Activated CD4-positive, CD25-positive, alpha-beta regulatory T cell treated with anti-CD3 and anti-CD28 coated beads, Interleukin-2, amount 50 U/mL, for 16 hours (primary cell): ENCODE measurements around the gene AP3B1.

Experiments
- DNase-seq: peaks from one replicate; pipeline ENCODE4 v3.0.0-alpha.2; 2020; ENCODE audit warnings: low read depth, low spot score

The AP3B1 gene

GRCh38 chr5:78294248-78295034, at the start of gene AP3B1:
AP3B1 (minus strand) TSS chr5:78294698; CDS start chr5:78294579, 119 bp downstream.
- peak; percentile 95 for DNase-seq

DNA sequence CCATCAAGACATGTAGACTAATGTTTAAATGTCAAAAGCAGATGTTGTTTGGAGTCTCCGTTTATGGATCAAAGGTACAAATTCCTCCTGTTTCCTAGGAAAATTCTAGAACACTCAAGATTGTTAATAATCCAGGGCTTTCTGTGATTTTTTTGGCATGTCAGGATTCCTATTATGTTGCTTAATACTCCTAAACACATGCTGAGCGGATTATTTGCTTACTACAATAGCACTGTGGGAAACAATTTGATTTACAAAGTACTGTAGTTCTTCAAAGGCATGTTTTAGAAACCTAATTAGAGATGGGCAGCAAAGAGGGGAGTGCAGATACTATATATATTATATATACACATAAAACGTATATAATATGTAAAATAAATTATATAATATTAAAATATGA, 46.9 kb upstream of the AP3B1 start:
- DNase-seq: no peak

DNA sequence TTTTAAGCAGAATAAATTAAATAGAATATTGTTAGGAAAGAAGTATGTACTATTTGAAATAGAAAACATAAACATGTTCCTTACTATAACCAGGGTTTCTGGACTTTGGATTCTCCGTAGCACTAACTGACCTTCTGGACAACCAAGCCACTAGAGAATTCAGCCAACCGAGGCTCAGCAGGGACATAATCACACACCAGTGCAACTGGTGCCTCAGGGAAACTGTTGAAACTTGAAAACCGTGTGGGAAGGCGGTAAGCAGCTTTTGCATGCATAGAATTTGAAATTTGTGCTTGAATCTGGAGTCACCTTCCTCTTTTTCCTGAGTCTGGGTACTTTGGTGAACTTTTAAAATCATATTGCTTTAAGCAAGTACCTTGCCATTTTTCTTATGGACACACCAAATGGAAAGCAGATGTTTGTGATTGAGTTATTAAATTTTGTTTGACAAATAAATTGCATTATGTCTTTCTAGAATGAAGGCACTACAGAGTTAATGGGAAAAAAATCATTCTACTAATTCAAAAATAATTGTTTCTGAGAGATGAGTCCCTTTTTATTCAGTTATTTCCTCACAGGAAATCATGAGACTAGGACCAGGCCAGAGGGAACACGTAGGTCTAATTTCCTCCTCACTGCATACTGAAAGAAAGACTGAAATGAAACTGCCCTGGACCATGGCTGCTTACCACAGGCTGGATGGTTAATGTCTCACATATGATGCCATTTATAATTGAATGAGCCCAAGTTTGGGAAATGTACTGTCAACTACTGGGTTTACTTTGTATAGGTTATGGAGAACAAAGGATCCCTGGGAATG, 45.3 kb upstream of the AP3B1 start:
- no peak for DNase-seq

GRCh38 chr5:78336698-78337097, 42.2 kb upstream of the AP3B1 start:
- DNase-seq: no peak

DNA sequence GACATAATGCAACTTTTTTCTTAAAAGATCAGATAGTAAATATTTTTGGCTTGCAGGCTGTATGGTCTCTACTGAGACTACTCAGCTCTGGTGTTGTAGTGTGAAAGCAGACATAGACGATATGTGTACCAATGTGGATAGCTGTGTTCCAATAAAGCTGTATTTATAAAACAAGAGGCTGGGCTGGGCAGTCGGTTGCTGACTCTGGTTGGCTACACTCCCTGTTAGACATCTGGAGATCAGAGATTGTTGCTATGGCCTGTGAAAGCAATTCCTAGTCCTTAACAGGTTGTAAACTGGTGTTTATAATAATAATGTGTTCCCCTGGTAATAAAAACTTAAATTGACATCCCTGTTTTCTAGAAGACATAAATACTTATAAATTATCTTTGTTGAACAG, 41.5 kb upstream of the AP3B1 start:
- DNase-seq: no peak

DNA sequence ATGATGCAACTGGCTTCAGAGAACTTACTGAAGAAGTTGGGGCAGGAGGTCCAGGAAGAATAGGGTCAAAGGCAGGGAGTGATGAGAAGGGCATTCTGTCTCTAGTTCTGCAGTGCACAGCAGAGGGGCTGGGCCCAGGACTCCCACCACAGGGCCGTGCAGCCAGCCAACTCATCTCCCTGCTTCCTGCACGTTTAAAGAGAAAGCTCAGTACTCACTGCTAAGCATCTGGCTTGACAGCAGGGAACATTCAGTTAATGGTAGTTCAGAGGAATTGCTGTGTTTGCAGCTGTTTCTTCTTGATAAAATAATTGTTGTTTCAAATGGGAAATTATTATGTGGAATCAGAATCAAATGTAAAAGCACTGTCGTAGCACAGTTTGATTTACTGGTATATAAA, 40.3 kb upstream of the AP3B1 start:
- no peak for DNase-seq

- no peak for DNase-seq
These were observed 37.1 kb upstream of the AP3B1 start for GRCh38 chr5:78331523-78332080.

DNA sequence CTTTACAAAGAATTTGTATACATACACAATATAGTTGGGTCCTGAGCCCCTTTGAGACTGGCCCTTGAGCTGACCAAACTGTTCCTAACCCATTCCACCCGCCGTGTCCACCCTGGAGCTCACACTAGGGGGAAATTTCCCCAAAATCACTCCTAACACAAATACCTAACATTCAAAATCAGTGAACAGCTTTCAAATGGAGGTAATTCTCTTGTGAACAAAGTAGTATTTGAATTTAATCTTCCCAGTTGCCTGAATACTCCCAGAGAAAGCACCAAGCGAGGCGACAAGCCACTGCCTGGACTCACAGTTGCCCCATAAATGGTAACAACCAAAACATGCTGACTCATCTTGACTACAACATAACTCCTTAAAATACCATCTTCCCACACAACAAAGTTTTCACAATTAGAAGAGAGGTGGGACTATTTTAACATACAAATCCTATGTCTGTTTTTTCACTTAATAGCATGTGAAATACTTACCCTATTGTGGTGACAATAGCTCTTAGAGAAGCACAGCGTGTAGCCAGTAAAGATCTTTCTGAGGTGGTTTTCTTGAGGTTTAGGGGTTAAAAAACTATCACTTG, 34.2 kb upstream of the AP3B1 start:
- no peak for DNase-seq

DNA sequence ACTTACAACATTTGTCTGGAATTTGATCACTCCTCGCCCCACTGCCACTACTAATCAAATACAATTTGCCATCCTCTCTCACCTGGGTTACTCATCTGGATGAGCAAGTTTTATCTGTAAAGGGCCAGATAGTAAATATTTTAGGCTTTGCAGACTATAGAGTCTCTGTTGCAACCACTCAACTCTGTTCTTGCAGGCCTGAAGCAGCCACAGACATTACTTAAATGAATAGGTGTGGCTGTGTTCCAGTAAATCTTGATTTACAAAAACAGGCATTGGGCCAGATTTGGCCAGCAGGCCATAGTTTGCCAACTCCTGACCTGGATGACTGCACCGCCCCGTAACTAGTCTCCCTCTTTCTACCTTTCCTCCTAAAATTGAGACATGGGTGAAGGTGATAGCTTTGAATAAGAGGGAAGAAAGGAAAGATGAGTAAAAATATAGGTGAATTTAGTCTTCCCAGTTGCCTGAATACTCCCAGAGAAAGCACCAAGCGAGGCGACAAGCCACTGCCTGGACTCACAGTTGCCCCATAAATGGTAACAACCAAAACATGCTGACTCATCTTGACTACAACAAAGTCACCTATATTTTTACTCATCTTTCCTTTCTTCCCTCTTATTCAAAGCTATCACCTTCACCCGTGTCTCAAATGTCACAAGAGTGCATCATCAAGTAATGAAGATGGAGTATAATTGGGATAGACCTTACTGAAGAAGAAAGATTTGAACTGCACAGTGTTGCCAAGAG, 33.4 kb upstream of the AP3B1 start:
- DNase-seq: no peak

- no peak for DNase-seq
These were observed 32.4 kb upstream of the AP3B1 start for GRCh38 chr5:78326930-78327329.

DNA sequence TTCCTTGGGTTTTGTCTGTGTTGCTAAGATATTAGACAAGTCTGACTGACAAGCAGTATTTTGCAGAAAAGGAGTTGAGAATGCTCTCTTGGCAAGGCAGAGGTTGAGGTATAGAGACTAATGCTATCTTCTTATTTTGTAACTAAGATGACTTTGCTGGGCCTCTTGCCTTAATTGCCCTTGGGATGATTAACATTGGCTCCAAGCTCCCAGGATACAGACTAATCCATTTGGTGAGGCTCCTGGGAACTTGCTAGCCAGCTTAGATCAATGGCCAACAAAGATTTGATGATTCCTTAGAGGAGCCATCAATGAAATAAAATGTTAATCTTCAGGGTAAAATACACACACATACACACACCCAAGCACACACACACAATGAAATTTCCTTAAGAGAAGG, 28.7 kb upstream of the AP3B1 start:
- no peak for DNase-seq

DNA sequence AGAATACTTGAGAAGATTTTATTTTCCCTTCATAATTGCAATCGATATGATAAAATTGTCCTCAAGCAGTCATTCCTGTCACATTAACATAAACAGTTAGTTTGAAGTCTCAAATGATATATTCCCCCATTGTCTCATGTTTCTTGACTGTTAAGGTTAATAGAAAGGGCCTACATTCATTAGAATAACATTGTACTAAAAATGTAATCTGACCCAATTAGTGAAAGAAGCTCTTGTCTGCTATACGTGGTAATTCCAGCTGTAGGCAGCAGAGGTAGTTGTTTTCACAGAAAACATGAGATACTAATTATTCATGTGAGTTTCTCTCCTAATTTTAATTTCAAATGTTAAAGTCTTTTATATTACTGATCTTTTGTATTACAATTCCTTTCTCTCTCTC, 25.9 kb upstream of the AP3B1 start:
- DNase-seq: no peak

- no peak for DNase-seq
These were observed 23.8 kb upstream of the AP3B1 start for GRCh38 chr5:78318337-78318736.

DNA sequence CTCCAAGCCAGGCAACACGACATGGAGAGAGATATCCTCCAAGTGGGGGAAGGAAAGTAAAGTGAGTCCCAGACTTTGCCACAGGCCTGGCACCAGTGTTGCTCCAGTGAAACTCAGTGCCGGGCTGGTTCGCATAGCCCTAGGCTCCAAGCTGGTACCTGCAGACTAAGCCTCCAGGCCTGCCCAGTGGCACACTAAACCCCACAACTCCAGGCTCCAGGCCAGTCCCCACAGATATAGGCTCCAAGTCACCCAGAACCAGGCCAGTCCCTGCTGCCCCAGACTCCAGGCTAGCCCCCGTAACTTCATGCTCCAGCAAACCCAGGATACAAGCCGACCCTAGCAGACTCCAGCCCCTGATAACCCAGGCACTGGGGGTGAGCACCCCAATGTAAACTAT, 23.0 kb upstream of the AP3B1 start:
- no peak for DNase-seq

GRCh38 chr5:78308703-78309102, 14.2 kb upstream of the AP3B1 start:
- DNase-seq: no peak

DNA sequence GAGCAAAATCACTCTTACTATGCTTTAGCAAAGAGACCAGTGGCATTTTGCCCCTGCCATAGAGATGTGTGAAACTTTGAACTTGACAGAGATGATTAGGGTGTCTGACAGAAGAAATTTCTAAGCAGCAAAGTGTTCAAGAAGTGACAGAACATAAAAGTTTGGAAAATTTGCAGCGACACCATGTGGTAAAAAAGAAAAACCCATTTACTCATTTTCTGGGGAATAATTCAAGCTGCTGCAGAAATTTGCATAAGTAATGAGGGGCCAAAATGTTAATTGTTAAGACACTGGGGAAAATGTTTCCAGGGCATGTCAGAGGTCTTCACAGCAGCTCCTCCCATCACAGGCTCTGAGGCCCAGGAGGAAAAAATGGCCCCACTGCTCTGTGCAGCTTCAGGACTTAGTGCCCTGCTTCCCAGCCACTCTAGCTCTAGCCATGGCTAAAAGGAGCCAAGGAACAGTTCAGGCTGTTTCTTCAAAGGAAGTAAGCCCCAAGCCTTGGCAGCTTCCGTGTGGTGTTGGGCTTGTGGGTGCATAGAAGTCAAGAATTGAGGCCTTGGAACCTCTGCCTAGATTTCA, 6.1 kb upstream of the AP3B1 start:
- no peak for DNase-seq

DNA sequence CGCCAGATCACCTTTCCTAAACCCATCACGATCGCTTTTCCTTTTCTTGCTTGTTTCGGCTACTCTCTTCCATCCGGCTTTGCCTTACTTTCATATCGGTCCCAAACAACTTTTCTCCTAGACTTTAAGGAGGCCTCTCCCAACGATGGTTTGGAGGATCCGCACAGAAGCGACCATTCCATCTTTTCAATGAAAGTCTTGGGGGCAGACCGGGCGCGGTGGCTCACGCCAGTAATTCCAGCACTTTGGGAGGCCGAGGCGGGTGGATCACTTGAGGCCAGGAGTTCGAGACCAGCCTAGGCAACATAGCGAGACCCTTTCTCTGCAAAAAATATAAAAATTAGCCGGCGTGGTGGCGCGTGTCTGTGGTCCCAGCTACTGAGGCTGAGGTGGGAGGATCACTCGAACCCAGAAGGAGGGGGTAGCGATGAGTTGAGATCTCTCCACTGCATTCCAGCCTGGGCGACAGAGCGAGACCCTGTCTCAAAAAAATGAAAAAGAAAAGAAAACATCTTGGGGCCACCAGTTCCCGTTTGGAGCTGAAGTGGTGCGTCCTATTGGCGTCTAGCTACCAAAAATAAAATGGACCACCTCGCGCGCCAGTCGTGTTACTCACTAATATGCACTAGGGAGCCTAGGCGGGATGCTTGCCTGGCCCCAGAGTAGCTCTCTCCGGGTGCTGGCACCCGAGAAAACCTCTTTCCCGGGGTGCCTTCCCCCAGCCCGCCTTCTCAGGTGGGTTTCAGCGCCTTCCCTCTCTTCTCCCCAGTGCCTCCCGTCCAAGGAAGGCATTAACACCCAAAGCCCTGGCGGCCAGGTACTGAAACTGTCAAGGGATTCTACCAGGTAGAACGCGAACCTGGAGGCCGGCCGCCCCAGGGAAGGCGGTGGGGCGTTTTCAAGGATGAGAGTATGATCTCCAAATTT, 800 bp upstream of the AP3B1 start:
- DNase-seq: peak; percentile 22

GRCh38 chr5:78293851-78294247, 649 bp downstream of the AP3B1 start:
- no peak for DNase-seq

DNA sequence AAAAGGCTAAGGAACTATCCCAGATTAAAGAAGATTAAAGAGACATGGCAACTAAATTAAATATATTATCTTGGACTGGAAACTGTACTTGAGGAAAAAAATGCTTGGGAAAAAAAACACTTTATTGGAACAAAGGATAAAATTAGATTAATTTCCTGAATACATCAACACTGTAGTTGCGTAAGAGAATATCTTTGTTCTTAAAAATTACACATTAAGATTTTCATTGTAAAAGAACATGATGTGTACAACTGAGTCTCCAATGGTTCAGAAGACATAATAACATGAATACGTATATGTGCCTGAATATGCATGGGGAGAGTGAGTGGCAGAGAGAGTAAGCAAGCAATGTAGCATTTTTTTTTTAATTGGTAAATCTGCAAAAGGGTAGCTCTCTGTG, 2.8 kb downstream of the AP3B1 start:
- DNase-seq: no peak

- no peak for DNase-seq
These were observed 4.6 kb downstream of the AP3B1 start for GRCh38 chr5:78289911-78290310.
